H1 (cell line): ENCODE results near the gene TPD52L2. TPM values are rescaled to one million over a fixed set of nuclear protein-coding genes. Genes with fewer than 3 reads are reported as not detected.

Experiments
- CTCF ChIA-PET: fragments of 300-600 bp; sonication (Branson Sonifier 250); formaldehyde crosslinking; loops from one replicate; lab custom pipeline; 2021; ENCODE audit not compliant: partially characterized antibody; lab: Charles Lee
- POLR2A ChIA-PET: fragments of 300-600 bp; sonication (Branson Sonifier 250); formaldehyde crosslinking; loops from one replicate; lab custom pipeline; 2021; ENCODE audit warnings: inconsistent platforms; ENCODE audit not compliant: partially characterized antibody; lab: Charles Lee
- DNase-seq, 2 experiments: peaks; one replicate each; pipeline versions ENCODE4 v3.0.0 to v3.0.0-alpha.2; 2010 to 2022; ENCODE audit warnings: low spot score in 2 of 2, low read depth in 1 of 2, mixed read lengths in 1 of 2
- FAIRE-seq: peaks from 2 replicates; lab custom pipeline; 2011; peaks lifted over from hg19 to GRCh38; lab: Jason Lieb, UNC
- H2AFZ ChIP-seq: 2 replicates; pipeline ENCODE4 v1.8.1; 2012; ENCODE audit warnings: low read length, inconsistent platforms
- H2AK5ac ChIP-seq: 2 replicates; pipeline ENCODE4 v1.6.1; 2013; ENCODE audit warnings: low read depth, low read length
- H2BK120ac ChIP-seq: replicated peaks from 2 replicates; pipeline ENCODE3; 2013; ENCODE audit warnings: low read depth, low read length, inconsistent platforms
- H2BK12ac ChIP-seq: 2 replicates; pipeline ENCODE4 v1.6.1; 2013; ENCODE audit warnings: low read depth, low read length
- H2BK15ac ChIP-seq: 2 replicates; pipeline ENCODE4 v1.6.1; 2013; ENCODE audit warnings: low read length
- H2BK20ac ChIP-seq: 2 replicates; pipeline ENCODE4 v1.6.1; 2013; ENCODE audit warnings: low read length
- H2BK5ac ChIP-seq: 2 replicates; pipeline ENCODE4 v1.6.1; 2013; ENCODE audit warnings: low read depth, low read length
- H3K14ac ChIP-seq: 2 replicates; pipeline ENCODE4 v1.6.1; 2013; ENCODE audit warnings: inconsistent platforms; ENCODE audit not compliant: insufficient read length
- H3K18ac ChIP-seq: 2 replicates; pipeline ENCODE4 v1.6.1; 2013; ENCODE audit warnings: low read length; ENCODE audit errors: extremely low read depth
- H3K23ac ChIP-seq: 2 replicates; pipeline ENCODE4 v1.6.1; 2013; ENCODE audit warnings: inconsistent platforms; ENCODE audit not compliant: insufficient read length
- H3K23me2 ChIP-seq: 2 replicates; pipeline ENCODE4 v1.6.1; 2013; ENCODE audit warnings: low read depth, low read length
- H3K27ac ChIP-seq: 2 replicates; pipeline ENCODE4 v1.6.1; 2011; ENCODE audit warnings: low read depth, low read length, inconsistent platforms
- H3K27me3 ChIP-seq, 4 experiments: replicated peaks in 1 of 4; 1 replicate in 1 of 4; 2 replicates in 3 of 4; pipeline versions ENCODE4 v1.6.1 to v1.8.1; 2011 to 2013; ENCODE audit warnings: low read length in 3 of 4, mild to moderate bottlenecking in 3 of 4, inconsistent platforms in 2 of 4, mixed read lengths in 2 of 4, moderate library complexity in 1 of 4; ENCODE audit not compliant: control insufficient read depth in 3 of 4, insufficient read depth in 3 of 4; ENCODE audit errors: extremely low read depth in 1 of 4
- H3K36me3 ChIP-seq, 4 experiments: 2 replicates each; pipeline versions ENCODE4 v1.6.1 to v1.8.1; 2011 to 2013; ENCODE audit warnings: mild to moderate bottlenecking in 4 of 4, low read length in 3 of 4, moderate library complexity in 2 of 4, control low read depth in 1 of 4, inconsistent platforms in 1 of 4; ENCODE audit not compliant: insufficient read depth in 4 of 4, control insufficient read depth in 2 of 4
- H3K4ac ChIP-seq: replicated peaks from 2 replicates; pipeline ENCODE3; 2013; ENCODE audit warnings: low read length, low read depth, mixed read lengths, inconsistent platforms; ENCODE audit not compliant: insufficient read length
- H3K4me1 ChIP-seq, 4 experiments: replicated peaks in 1 of 4; 1 replicate in 1 of 4; 2 replicates in 3 of 4; pipeline versions ENCODE4 v1.6.1 to v1.8.1; 2011 to 2013; ENCODE audit warnings: low read length in 3 of 4, inconsistent platforms in 2 of 4, mixed read lengths in 1 of 4; ENCODE audit not compliant: insufficient read depth in 4 of 4, control insufficient read depth in 3 of 4
- H3K4me2 ChIP-seq, 2 experiments: 2 replicates each; pipeline versions ENCODE4 v1.6.1 to v1.8.1; 2011 to 2013; ENCODE audit warnings: low read depth in 2 of 2, low read length in 2 of 2, control low read depth in 1 of 2, inconsistent platforms in 1 of 2, mild to moderate bottlenecking in 1 of 2; ENCODE audit not compliant: insufficient read depth in 1 of 2
- H3K4me3 ChIP-seq, 4 experiments: fragments of 200-600, 300-600 bp in 1 of 4; sonication (generic), shearing (Covaris generic), sonication (Bioruptor Twin) in 1 of 4; 2 replicates each; pipeline versions ENCODE4 v1.5.1 to v1.8.1; 2011 to 2016; ENCODE audit warnings: low read length in 4 of 4, low read depth in 3 of 4, control low read depth in 2 of 4, inconsistent platforms in 2 of 4, mild to moderate bottlenecking in 2 of 4, mixed read lengths in 1 of 4, moderate library complexity in 1 of 4; ENCODE audit not compliant: insufficient read depth in 2 of 4; ENCODE audit errors: extremely low read depth in 1 of 4
- H3K56ac ChIP-seq: replicated peaks from 2 replicates; pipeline ENCODE3; 2013; ENCODE audit warnings: low read depth, mild to moderate bottlenecking, mixed read lengths, low read length, inconsistent platforms; ENCODE audit not compliant: insufficient read length
- H3K79me1 ChIP-seq: 2 replicates; pipeline ENCODE4 v1.6.1; 2013; ENCODE audit warnings: low read depth, low read length, control low read depth
- H3K79me2 ChIP-seq, 2 experiments: 2 replicates each; pipeline versions ENCODE4 v1.6.1 to v1.8.1; 2012 to 2013; ENCODE audit warnings: low read length in 2 of 2, mild to moderate bottlenecking in 2 of 2, inconsistent platforms in 1 of 2; ENCODE audit not compliant: insufficient read depth in 2 of 2, control insufficient read depth in 1 of 2
- H3K9ac ChIP-seq, 4 experiments: replicated peaks in 1 of 4; 1 replicate in 1 of 4; 2 replicates in 3 of 4; pipeline versions ENCODE4 v1.6.1 to v1.8.1; 2011 to 2013; ENCODE audit warnings: low read depth in 3 of 4, low read length in 3 of 4, control low read depth in 2 of 4, mild to moderate bottlenecking in 2 of 4, moderate library complexity in 2 of 4, inconsistent platforms in 1 of 4; ENCODE audit errors: extremely low read depth in 1 of 4
- H3K9me3 ChIP-seq, 2 experiments: 2 replicates each; pipeline versions ENCODE4 v1.6.1 to v1.8.1; 2012 to 2013; ENCODE audit warnings: mild to moderate bottlenecking in 2 of 2, moderate library complexity in 2 of 2, control low read depth in 1 of 2, inconsistent platforms in 1 of 2, low read depth in 1 of 2, low read length in 1 of 2, mixed read lengths in 1 of 2; ENCODE audit not compliant: insufficient read depth in 2 of 2
- H4K20me1 ChIP-seq, 2 experiments: replicated peaks in 1 of 2; 2 replicates each; pipeline versions ENCODE3 to v1.8.1; 2011 to 2013; ENCODE audit warnings: inconsistent platforms in 2 of 2, low read length in 2 of 2, mild to moderate bottlenecking in 1 of 2; ENCODE audit not compliant: insufficient read depth in 2 of 2, control insufficient read depth in 1 of 2
- H4K5ac ChIP-seq: 2 replicates; pipeline ENCODE4 v1.6.1; 2013; ENCODE audit warnings: low read length, low read depth, mixed read lengths, inconsistent platforms; ENCODE audit not compliant: insufficient read length
- H4K8ac ChIP-seq: 2 replicates; pipeline ENCODE4 v1.8.0; 2013; ENCODE audit warnings: mild to moderate bottlenecking, moderate library complexity, low read length, inconsistent platforms; ENCODE audit not compliant: insufficient read depth; ENCODE audit errors: extremely low read depth
- H4K91ac ChIP-seq: replicated peaks from 2 replicates; pipeline ENCODE3; 2013; ENCODE audit warnings: low read length, mixed read lengths, inconsistent platforms; ENCODE audit not compliant: insufficient read length
- SP4 ChIP-seq: IDR thresholded peaks from 2 replicates; pipeline ENCODE4 v1.6.1; 2012; ENCODE audit warnings: low read length, inconsistent platforms
- WGBS, 2 experiments: shearing (Covaris generic) in 1 of 2; methylation state at CpG; one replicate each; pipeline versions ENCODE4 v1.1.6 to v1.1.7; 2013 to 2015; ENCODE audit warnings: low lambda C conversion rate in 2 of 2, mixed read lengths in 2 of 2, inconsistent platforms in 1 of 2, low coverage in 1 of 2, missing lambda C conversion rate in 1 of 2; ENCODE audit not compliant: insufficient replicate concordance in 2 of 2, insufficient coverage in 1 of 2, insufficient read length in 1 of 2; ENCODE audit errors: extremely low coverage in 1 of 2, missing lambda C conversion rate in 1 of 2; 5-methylcytosine and 5-hydroxymethylcytosine counted together
- polyA plus RNA-seq, 7 experiments: library from polyadenylated mRNA; depleted of rRNA in 3 of 7; stranded (reverse) in 5 of 7; unstranded in 2 of 7; fragments of >200 nt in 5 of 7; fragments of 200-250 nt in 2 of 7; gene quantifications; 1 replicate in 5 of 7; 2 replicates in 1 of 7; 4 replicates in 1 of 7; pipeline versions ENCODE4 v1.2.1 to v1.2.3, GENCODE V29; 2011 to 2013; ENCODE audit warnings: missing spikeins in 2 of 7, mixed read lengths in 2 of 7
- total RNA-seq: library from RNA; stranded (reverse); fragmentation: NEBNext Ultra II Directional; extraction: Animal tissue kit (Norgen Biotek cat#: 25700); gene quantifications from 2 replicates; pipeline ENCODE4 v1.2.1, GENCODE V29; 2021
- TF ChIP-seq, protein P1 (sequence below): IDR thresholded peaks from 2 replicates; pipeline ENCODE4 v1.6.1; 2011; ENCODE audit warnings: low read length, improper control_type of control experiment

TPD52L2 gene
- total and polyA plus RNA-seq, 2 of the 8 experiments (the other 6 are each of a cell fraction or from before 2014, with no cell fraction given) = 77.1 to 80.2 TPM

DNA sequence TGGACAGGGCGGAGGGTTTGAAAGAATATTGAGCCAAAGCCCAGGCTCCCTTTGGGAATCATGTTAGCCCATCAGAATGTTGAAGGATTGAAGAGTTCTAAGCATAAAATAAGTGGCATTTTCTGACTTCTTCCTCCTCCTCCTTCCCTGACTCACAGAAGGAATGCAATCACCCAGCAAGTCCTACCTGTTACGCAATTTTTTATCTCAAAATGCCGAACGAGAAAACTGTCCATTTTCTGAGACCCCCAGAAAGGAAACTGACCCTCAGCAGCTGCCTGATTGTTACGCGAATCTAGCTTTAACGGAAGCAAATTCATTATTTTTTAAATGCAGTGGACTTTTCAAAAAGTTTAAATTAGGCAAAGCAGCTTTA lies 25.1 kb downstream of the TPD52L2 start:
- 91% methylated on average over 7 of the region's 7 CpGs; no CpG with 5 or more reads in 1 of the 2 experiments for WGBS, 2 experiments
- Histone ChIP-seq H3K79me1 (peaks cover 7% of the 10 kb centered on the region), H3K23ac (no peak overlapping the region), H3K27ac (no peak overlapping the region), H2BK15ac (no peak overlapping the region), H3K4ac (no peak overlapping the region), H3K9me3 (no peaks in the 10 kb centered on the region), H3K4me3 (no peak overlapping the region), H3K4me1 (peaks cover 0 to 2% (median 0%) of the 10 kb centered on the region in 4 experiments; a peak in 1 of 7 replicates), H3K27me3 (no peaks in the 10 kb centered on the region), H3K36me3 (peaks cover 6 to 22% (median 13%) of the 10 kb centered on the region in 4 experiments), H4K5ac (no peak overlapping the region), H2AK5ac (no peak overlapping the region), H3K56ac (no peak overlapping the region), H3K79me2 (0 out of 4 replicates have a peak, but pooled peaks cover 0 to 1% of the 10 kb centered on the region in 2 experiments), H3K4me2 (no peak overlapping the region), H2BK12ac (no peak overlapping the region), H2BK20ac (no peak overlapping the region), H3K18ac (no peak overlapping the region), H2AFZ (no peak overlapping the region), H3K23me2 (no peaks in the 10 kb centered on the region; the same call in 1 of the 2 replicates), H2BK5ac (no peak overlapping the region), H4K8ac (no peak overlapping the region), H3K9ac (no peak overlapping the region), H3K14ac (no peak overlapping the region)
- FAIRE-seq (no peak), DNase-seq (no peak)
- POLR2A ChIA-PET = interaction anchor here (0.8 to 1.3 kb wide), 2 partner anchors 18 to 25 kb away, joined by 3 read pairs; no protein-coding TSS in a partner anchor
- TF ChIP-seq, protein P1, sequence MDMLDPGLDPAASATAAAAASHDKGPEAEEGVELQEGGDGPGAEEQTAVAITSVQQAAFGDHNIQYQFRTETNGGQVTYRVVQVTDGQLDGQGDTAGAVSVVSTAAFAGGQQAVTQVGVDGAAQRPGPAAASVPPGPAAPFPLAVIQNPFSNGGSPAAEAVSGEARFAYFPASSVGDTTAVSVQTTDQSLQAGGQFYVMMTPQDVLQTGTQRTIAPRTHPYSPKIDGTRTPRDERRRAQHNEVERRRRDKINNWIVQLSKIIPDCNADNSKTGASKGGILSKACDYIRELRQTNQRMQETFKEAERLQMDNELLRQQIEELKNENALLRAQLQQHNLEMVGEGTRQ = no peak
- no peak for TF ChIP-seq SP4
- TF ChIP-seq, all 59 proteins: peak for 0
- Histone ChIP-seq H4K91ac (no peak overlapping the region), H2BK120ac (no peak overlapping the region), H4K20me1 (peaks cover 9 to 13% of the 10 kb centered on the region in 2 experiments)
- CTCF ChIA-PET = interaction anchor here (0.8 to 1.8 kb wide), 5 partner anchors 20 to 90 kb away, joined by 3 to 5 read pairs (median 4); partner anchors contain the start of gene PRPF6
